GM12878 (cell line): ENCODE data around the gene GALNT17. TPM values are rescaled to one million over a fixed set of nuclear protein-coding genes. Genes with fewer than 3 reads are reported as not detected.

ENCODE experiments used
- ATAC-seq: fragments of 200-7000 bp; cut with Tn5 transposase; 3 replicates; pipeline ENCODE4 v1.9.1; 2020; ENCODE audit warnings: mild to moderate bottlenecking, moderate library complexity
- BruUV-seq: library from RNA; stranded (reverse); fragments of 400-500 nt; replicated peaks from 2 replicates; lab custom pipeline; 2021; lab: Mats Ljungman, UMichigan
- CTCF ChIA-PET: fragments of 300-600 bp; sonication (Branson Sonifier 250); formaldehyde crosslinking; extraction: SDS; loops from one replicate; lab custom pipeline; 2021; ENCODE audit warnings: inconsistent platforms; lab: Yijun Ruan, JAX
- POLR2A ChIA-PET: fragments of 350-600 bp; formaldehyde crosslinking; extraction: SDS; loops from one replicate; lab custom pipeline; 2021; ENCODE audit warnings: inconsistent platforms; lab: Charles Lee
- RAD21 ChIA-PET: fragments of 300-600 bp; sonication (Branson Sonifier 250); formaldehyde crosslinking; loops from one replicate; lab custom pipeline; 2023; ENCODE audit warnings: antibody characterized with exemption; ENCODE audit not compliant: unreplicated experiment; lab: Charles Lee
- SMC1A ChIA-PET: fragments of 300-600 bp; sonication (Branson Sonifier 250); formaldehyde crosslinking; loops from one replicate; lab custom pipeline; 2023; ENCODE audit not compliant: unreplicated experiment, uncharacterized antibody; lab: Charles Lee
- DNase-seq: peaks from one replicate; pipeline ENCODE4 v3.0.0-alpha.2; 2011; ENCODE audit warnings: low read depth, low spot score
- FAIRE-seq: peaks from 3 replicates; lab custom pipeline; 2011; peaks lifted over from hg19 to GRCh38; lab: Jason Lieb, UNC
- H2AFZ ChIP-seq: 2 replicates; pipeline ENCODE4 v1.6.0; 2011; ENCODE audit warnings: low read depth, low read length, control low read depth; ENCODE audit not compliant: control insufficient read depth
- H3K27ac ChIP-seq: 2 replicates; pipeline ENCODE4 v1.5.1; 2011; ENCODE audit warnings: control low read depth; ENCODE audit not compliant: control insufficient read depth, insufficient read depth
- H3K27me3 ChIP-seq, 2 experiments: replicated peaks in 1 of 2; 2 replicates each; pipeline versions ENCODE4 v1.6.0 to v1.6.1; 2011; ENCODE audit warnings: low read length in 1 of 2; ENCODE audit not compliant: control insufficient read depth in 2 of 2, insufficient read depth in 2 of 2
- H3K36me3 ChIP-seq, 2 experiments: 2 replicates each; pipeline ENCODE4 v1.5.1; 2011; ENCODE audit warnings: low read length in 1 of 2; ENCODE audit not compliant: control insufficient read depth in 2 of 2, insufficient read depth in 2 of 2
- H3K4me1 ChIP-seq: 2 replicates; pipeline ENCODE4 v1.6.1; 2011; ENCODE audit warnings: mild to moderate bottlenecking, low read length, moderate library complexity, mixed read lengths; ENCODE audit not compliant: control insufficient read depth, insufficient read depth
- H3K4me2 ChIP-seq: 2 replicates; pipeline ENCODE4 v1.6.0; 2011; ENCODE audit warnings: control low read depth; ENCODE audit not compliant: control insufficient read depth, insufficient read depth
- H3K4me3 ChIP-seq: fragments of 200-600 bp; sonication (generic); 2 replicates; pipeline ENCODE4 v1.5.1; 2016
- H3K79me2 ChIP-seq: 2 replicates; pipeline ENCODE4 v1.6.0; 2011; ENCODE audit warnings: low read length; ENCODE audit not compliant: control insufficient read depth, insufficient read depth
- H3K9ac ChIP-seq: 2 replicates; pipeline ENCODE4 v1.8.0; 2011; ENCODE audit warnings: low read length, control low read depth, mixed read lengths; ENCODE audit not compliant: control insufficient read depth, insufficient read depth
- H3K9me3 ChIP-seq: replicated peaks from 3 replicates; pipeline ENCODE4 v1.5.1; 2011; ENCODE audit warnings: mild to moderate bottlenecking, low read length; ENCODE audit not compliant: control insufficient read depth, insufficient read depth
- H4K20me1 ChIP-seq: 2 replicates; pipeline ENCODE4 v1.6.0; 2011; ENCODE audit not compliant: control insufficient read depth, insufficient read depth
- ATF7 ChIP-seq: fragments of 450-650 bp; IDR thresholded peaks from 2 replicates; pipeline ENCODE4 v1.6.1; 2016; ENCODE audit warnings: low read depth, mild to moderate bottlenecking
- BHLHE40 ChIP-seq, 2 experiments: fragments of 450-650 bp in 1 of 2; IDR thresholded peaks; 2 replicates each; pipeline ENCODE4 v1.6.1; 2011 to 2017; ENCODE audit warnings: low read depth in 2 of 2, borderline replicate concordance in 1 of 2, improper control_type of control experiment in 1 of 2, low read length in 1 of 2, mild to moderate bottlenecking in 1 of 2
- CREM ChIP-seq: IDR thresholded peaks from 2 replicates; pipeline ENCODE4 v1.6.1; 2014; ENCODE audit warnings: antibody characterized with exemption, low read depth
- ESRRA ChIP-seq: IDR thresholded peaks from 2 replicates; pipeline ENCODE4 v1.6.1; 2012; ENCODE audit warnings: mild to moderate bottlenecking, low read length, improper control_type of control experiment
- FOS ChIP-seq: IDR thresholded peaks from 3 replicates; pipeline ENCODE4 v1.6.1; 2011; ENCODE audit warnings: borderline replicate concordance; ENCODE audit not compliant: insufficient read length; ENCODE audit errors: extremely low read depth
- IKZF2 ChIP-seq, 2 experiments: fragments of 450-650 bp; IDR thresholded peaks; 2 replicates each; pipeline ENCODE4 v1.6.1; 2017; ENCODE audit warnings: mild to moderate bottlenecking in 2 of 2, moderate library complexity in 2 of 2
- JUNB ChIP-seq: IDR thresholded peaks from 2 replicates; pipeline ENCODE4 v1.6.1; 2016; ENCODE audit warnings: antibody characterized with exemption, mild to moderate bottlenecking
- POLR2AphosphoS2 ChIP-seq: IDR thresholded peaks from 2 replicates; pipeline ENCODE4 v1.6.1; 2011; ENCODE audit warnings: low read depth, mild to moderate bottlenecking, low read length, improper control_type of control experiment, moderate library complexity
- RAD21 ChIP-seq: IDR thresholded peaks from 2 replicates; pipeline ENCODE4 v1.6.1; 2011; ENCODE audit warnings: mild to moderate bottlenecking, low read depth, low read length, moderate library complexity; ENCODE audit not compliant: insufficient read depth
- RB1 ChIP-seq: fragments of 450-650 bp; formaldehyde crosslinking; IDR thresholded peaks from 2 replicates; pipeline ENCODE4 v1.6.1; 2017; ENCODE audit warnings: mild to moderate bottlenecking, borderline replicate concordance
- SIN3A ChIP-seq: IDR thresholded peaks from 2 replicates; pipeline ENCODE4 v1.6.1; 2012; ENCODE audit warnings: low read depth, low read length, improper control_type of control experiment
- SMAD5 ChIP-seq: IDR thresholded peaks from 2 replicates; pipeline ENCODE4 v1.6.1; 2016; ENCODE audit warnings: antibody characterized with exemption, low read depth
- SREBF1 ChIP-seq: IDR thresholded peaks from 2 replicates; pipeline ENCODE4 v1.6.1; 2012; ENCODE audit warnings: mild to moderate bottlenecking, low read length
- SREBF2 ChIP-seq: IDR thresholded peaks from 2 replicates; pipeline ENCODE4 v1.6.1; 2012; ENCODE audit warnings: mild to moderate bottlenecking, low read length
- SUZ12 ChIP-seq: fragments of 200-600 bp; sonication (generic); IDR thresholded peaks from one replicate; pipeline ENCODE4 v1.6.1; 2018; ENCODE audit warnings: antibody characterized with exemption, mild to moderate bottlenecking; ENCODE audit not compliant: unreplicated experiment
- TAF1 ChIP-seq: IDR thresholded peaks from 2 replicates; pipeline ENCODE4 v1.6.1; 2011; ENCODE audit warnings: mild to moderate bottlenecking, low read depth, low read length, borderline replicate concordance
- TCF3 ChIP-seq: IDR thresholded peaks from 2 replicates; pipeline ENCODE4 v1.6.1; 2012; ENCODE audit warnings: low read depth, mild to moderate bottlenecking, low read length, borderline replicate concordance; ENCODE audit not compliant: insufficient read depth
- USF1 ChIP-seq: IDR thresholded peaks from 2 replicates; pipeline ENCODE4 v1.6.1; 2011; ENCODE audit warnings: borderline replicate concordance, low read depth, mild to moderate bottlenecking, moderate library complexity, mixed read lengths, low read length; ENCODE audit not compliant: insufficient read depth; ENCODE audit errors: extremely low read length
- ZNF384 ChIP-seq: IDR thresholded peaks from 2 replicates; pipeline ENCODE4 v1.6.1; 2012; ENCODE audit warnings: low read depth, mild to moderate bottlenecking, low read length, improper control_type of control experiment, borderline replicate concordance
- ZNF687 ChIP-seq: fragments of 450-650 bp; IDR thresholded peaks from 2 replicates; pipeline ENCODE4 v1.6.1; 2017; ENCODE audit warnings: mild to moderate bottlenecking, moderate library complexity
- WGBS: methylation state at CpG from one replicate; pipeline ENCODE4 v1.1.6; 2016; ENCODE audit warnings: low lambda C conversion rate; ENCODE audit not compliant: insufficient replicate concordance, insufficient coverage; ENCODE audit errors: missing lambda C conversion rate; 5-methylcytosine and 5-hydroxymethylcytosine counted together
- in situ Hi-C: fragments of 300-500 bp; cut with MboI; formaldehyde crosslinking; loops from 9 replicates; pipeline ENCODE4 v1.14.3; 2018; ENCODE audit warnings: mixed read lengths
- intact Hi-C: fragments of 100-400 bp; cut with micrococcal nuclease; formaldehyde crosslinking; loops from one replicate; pipeline ENCODE4 v1.14.2; 2022; ENCODE audit not compliant: unreplicated experiment
- polyA plus RNA-seq, 11 experiments: library from polyadenylated mRNA; depleted of rRNA in 4 of 11; unstranded in 6 of 11; stranded (reverse) in 5 of 11; fragments of >200 nt; fragmentation: Nextera tagmentation in 4 of 11; fragmentation: Illumina TruSeq in 1 of 11; extraction: Ambion mirVana in 4 of 11; extraction: Trizol in 1 of 11; gene quantifications; 1 replicate in 1 of 11; 2 replicates in 10 of 11; pipeline versions ENCODE4 v1.2.1 to v1.2.3, GENCODE V29; 2011 to 2016; ENCODE audit warnings: inconsistent platforms in 2 of 11, missing spikeins in 2 of 11, low read depth in 1 of 11
- total RNA-seq, 4 experiments: library from RNA; depleted of rRNA in 3 of 4; stranded (reverse); fragments of >200 nt in 3 of 4; fragmentation: Illumina TruSeq in 1 of 4; extraction: Trizol in 1 of 4; gene quantifications; 2 replicates each; pipeline versions ENCODE4 v1.2.1 to v1.2.3, GENCODE V29; 2013 to 2021

The GALNT17 gene
- total and polyA plus RNA-seq, 10 of the 15 experiments (the other 5 are each of a cell fraction or from before 2014, with no cell fraction given) = 0.12 to 0.15 TPM; not detected in 8

- Histone ChIP-seq H3K4me2 (no peak overlapping the region), H3K79me2 (no peaks in the 10 kb centered on the region), H3K9ac (no peak overlapping the region), H3K4me1 (no peaks in the 10 kb centered on the region), H3K27ac (no peak overlapping the region), H2AFZ (no peak overlapping the region), H3K27me3 (no peaks in the 10 kb centered on the region), H3K4me3 (no peak overlapping the region), H4K20me1 (no peaks in the 10 kb centered on the region), H3K9me3 (no peaks in the 10 kb centered on the region; the same call in 2 of the 3 replicates), H3K36me3 (no peaks in the 10 kb centered on the region)
- BruUV-seq = no TSS peak
- FAIRE-seq (no peak), ATAC-seq (no peak), DNase-seq (no peak)
- no peak for TF ChIP-seq SREBF1
- no peak for TF ChIP-seq FOS
- no peak for TF ChIP-seq ZNF384
- TF ChIP-seq TCF3 = no peak
- TF ChIP-seq ESRRA = no peak
- TF ChIP-seq USF1 = no peak
- no peak for TF ChIP-seq CREM
- TF ChIP-seq RAD21 = no peak
- no peak for TF ChIP-seq ZNF687
- no peak for TF ChIP-seq SIN3A
- no peak for TF ChIP-seq IKZF2 (IDR thresholded peaks at IDR 0.05)
- no peak for TF ChIP-seq SUZ12
- TF ChIP-seq SREBF2 = no peak
- TF ChIP-seq JUNB = no peak
- TF ChIP-seq ATF7 = no peak
- no peak for TF ChIP-seq SMAD5
- no peak for TF ChIP-seq POLR2AphosphoS2
- no peak for TF ChIP-seq TAF1
- no peak for TF ChIP-seq RB1
- TF ChIP-seq BHLHE40 (IDR thresholded peaks at IDR 0.05; ENCODE audit: borderline replicate concordance in 1 of 2, low read depth in 2 of 2, low read length in 1 of 2) = no peak
- ChIA-PET CTCF (no interaction called here), RAD21 (no interaction called here), POLR2A (no interaction called here), SMC1A (no interaction called here)
- intact Hi-C loops = no loop called here
- in situ Hi-C loops = no loop called here
- 53% methylated on average over 7 of the region's 7 CpGs for WGBS
These were observed 307.4 kb downstream of the GALNT17 start for GRCh38 chr7:71439321-71439720.
